HepG2 (cell line): ENCODE results near the gene UEVLD. TPM values are rescaled to one million over a fixed set of nuclear protein-coding genes. Genes with fewer than 3 reads are reported as not detected.

Experiments used
- ATAC-seq: fragments of 200-7000 bp; cut with Tn5 transposase; 3 replicates; pipeline ENCODE4 v1.9.1; 2020; ENCODE audit warnings: mild to moderate bottlenecking, moderate library complexity
- BruUV-seq: library from RNA; stranded (reverse); fragments of 400-500 nt; replicated peaks from 2 replicates; lab custom pipeline; 2021; lab: Mats Ljungman, UMichigan
- CTCF ChIA-PET: fragments of 300-600 bp; formaldehyde crosslinking; extraction: SDS; loops from one replicate; lab custom pipeline; 2021; ENCODE audit warnings: low total read pairs, inconsistent platforms, low intra/inter-chr PET ratio; lab: Yijun Ruan, JAX
- POLR2A ChIA-PET: fragments of 350-600 bp; sonication (Branson Sonifier 250); formaldehyde crosslinking; loops from one replicate; lab custom pipeline; 2020; ENCODE audit warnings: antibody characterized with exemption, inconsistent platforms; lab: Yijun Ruan, JAX
- DNase-seq: peaks from one replicate; pipeline ENCODE4 v3.0.0-alpha.2; 2015; ENCODE audit warnings: low spot score
- FAIRE-seq: peaks from 3 replicates; lab custom pipeline; 2011; peaks lifted over from hg19 to GRCh38; lab: Jason Lieb, UNC
- H2AFZ ChIP-seq: one replicate; pipeline ENCODE4 v1.6.1; 2011; ENCODE audit warnings: low read length, inconsistent platforms
- H3K27ac ChIP-seq: fragments of 300-600 bp; 3 replicates; pipeline ENCODE4 v1.8.0; 2011; ENCODE audit warnings: mixed run types, mild to moderate bottlenecking, mixed read lengths, low read length, inconsistent platforms; ENCODE audit not compliant: insufficient read depth; ENCODE audit errors: extremely low read length
- H3K27me3 ChIP-seq, 2 experiments: fragments of 200-600 bp in 1 of 2; 2 replicates in 1 of 2; 3 replicates in 1 of 2; pipeline versions ENCODE4 v1.6.0 to v1.8.0; 2011; ENCODE audit warnings: low read length in 2 of 2, mild to moderate bottlenecking in 2 of 2, moderate library complexity in 2 of 2, inconsistent platforms in 1 of 2; ENCODE audit not compliant: insufficient read depth in 2 of 2, control insufficient read depth in 1 of 2
- H3K36me3 ChIP-seq, 2 experiments: fragments of 200-600 bp in 1 of 2; replicated peaks in 1 of 2; 2 replicates in 1 of 2; 3 replicates in 1 of 2; pipeline versions ENCODE4 v1.5.1 to v1.8.0; 2011; ENCODE audit warnings: low read length in 2 of 2, inconsistent platforms in 1 of 2; ENCODE audit not compliant: insufficient read depth in 2 of 2, control insufficient read depth in 1 of 2
- H3K4me1 ChIP-seq: 2 replicates; pipeline ENCODE4 v1.5.1; 2012; ENCODE audit warnings: low read length, inconsistent platforms; ENCODE audit not compliant: insufficient read depth
- H3K4me2 ChIP-seq: 2 replicates; pipeline ENCODE4 v1.6.0; 2011; ENCODE audit warnings: low read depth, low read length, inconsistent platforms
- H3K4me3 ChIP-seq, 3 experiments: fragments of 200-600 bp in 1 of 3; sonication (generic), shearing (Covaris generic) in 1 of 3; replicated peaks in 1 of 3; 2 replicates each; pipeline ENCODE4 v1.5.1; 2011 to 2016; ENCODE audit warnings: low read length in 3 of 3, inconsistent platforms in 2 of 3, low read depth in 2 of 3, mild to moderate bottlenecking in 2 of 3, control low read depth in 1 of 3, mixed read lengths in 1 of 3; ENCODE audit not compliant: insufficient read depth in 1 of 3
- H3K79me2 ChIP-seq: one replicate; pipeline ENCODE4 v1.6.1; 2011; ENCODE audit warnings: low read length, inconsistent platforms; ENCODE audit not compliant: insufficient read depth
- H3K9ac ChIP-seq: 2 replicates; pipeline ENCODE4 v1.6.0; 2011; ENCODE audit warnings: mild to moderate bottlenecking, low read depth, low read length, inconsistent platforms; ENCODE audit not compliant: insufficient read depth
- H3K9me3 ChIP-seq: 2 replicates; pipeline ENCODE4 v1.5.1; 2012; ENCODE audit warnings: mild to moderate bottlenecking, low read length
- H4K20me1 ChIP-seq: 2 replicates; pipeline ENCODE4 v1.6.0; 2011; ENCODE audit warnings: inconsistent platforms, mild to moderate bottlenecking, low read length, moderate library complexity; ENCODE audit not compliant: insufficient read depth
- DPF2 ChIP-seq: sonication (generic); formaldehyde crosslinking; IDR thresholded peaks from 2 replicates; pipeline ENCODE4 v1.4.0; 2020; ENCODE audit warnings: mild to moderate bottlenecking, low read depth, missing genetic modification reagents, borderline replicate concordance
- HNF4A ChIP-seq: sonication (generic); formaldehyde crosslinking; IDR thresholded peaks from 2 replicates; pipeline ENCODE4 v1.4.0; 2020; ENCODE audit warnings: missing genetic modification reagents
- MEIS2 ChIP-seq: sonication (generic); formaldehyde crosslinking; IDR thresholded peaks from 2 replicates; pipeline ENCODE4 v1.9.0; 2021; ENCODE audit warnings: mild to moderate bottlenecking, missing genetic modification reagents
- NR2F1 ChIP-seq, 2 experiments: fragments of 450-650 bp in 1 of 2; formaldehyde crosslinking in 1 of 2; IDR thresholded peaks; 2 replicates each; pipeline versions ENCODE4 v1.5.0 to v1.6.1; 2016 to 2020; ENCODE audit warnings: mild to moderate bottlenecking in 1 of 2, missing compliant biosample characterization in 1 of 2, missing genetic modification reagents in 1 of 2, moderate library complexity in 1 of 2
- NR2F6 ChIP-seq, 2 experiments: IDR thresholded peaks; 2 replicates each; pipeline ENCODE4 v1.6.1; 2016; ENCODE audit warnings: antibody characterized with exemption in 1 of 2, mild to moderate bottlenecking in 1 of 2
- WGBS: methylation state at CpG from one replicate; pipeline ENCODE4 v1.1.6; 2017; ENCODE audit warnings: low lambda C conversion rate; 5-methylcytosine and 5-hydroxymethylcytosine counted together
- in situ Hi-C: cut with HindIII; loops from 2 replicates; pipeline ENCODE4 v1.10.0; 2017; ENCODE audit warnings: low pct_unique_long_range_greater_than_20kb; ENCODE audit not compliant: extremely low pct_ligation_motif_present
- intact Hi-C: fragments of 100-400 bp; cut with micrococcal nuclease; formaldehyde crosslinking; loops from one replicate; pipeline ENCODE4 v1.10.0; 2022; ENCODE audit not compliant: unreplicated experiment
- polyA plus RNA-seq, 8 experiments: library from polyadenylated mRNA; depleted of rRNA in 3 of 8; stranded (reverse) in 7 of 8; unstranded in 1 of 8; fragments of >200 nt; fragmentation: Illumina TruSeq in 4 of 8; extraction: Trizol in 4 of 8; gene quantifications; 2 replicates each; pipeline versions ENCODE4 v1.2.1 to v1.2.3, GENCODE V29; 2011 to 2016; ENCODE audit warnings: low read depth in 4 of 8, missing spikeins in 1 of 8, mixed read lengths in 1 of 8; ENCODE audit not compliant: insufficient read depth in 1 of 8
- total RNA-seq, 5 experiments: library from RNA; depleted of rRNA; stranded (reverse); fragments of >200 nt; fragmentation: Illumina TruSeq; extraction: Trizol; gene quantifications; 2 replicates each; pipeline ENCODE4 v1.2.3, GENCODE V29; 2016; ENCODE audit warnings: low read depth in 1 of 5
- TF ChIP-seq, protein P1 (sequence below): sonication (generic); formaldehyde crosslinking; conservative IDR thresholded peaks from 2 replicates; pipeline ENCODE4 v1.4.0; 2020; ENCODE audit warnings: mild to moderate bottlenecking, missing genetic modification reagents, moderate library complexity
- TF ChIP-seq, protein P2 (sequence below): sonication (generic); formaldehyde crosslinking; IDR thresholded peaks from 2 replicates; pipeline ENCODE4 v1.5.1; 2020; ENCODE audit warnings: missing genetic modification reagents, mild to moderate bottlenecking, borderline replicate concordance

Gene UEVLD
- total and polyA plus RNA-seq, 2 of the 13 experiments (the other 11 are each of a cell fraction or from before 2014, with no cell fraction given): 5.7 to 13.7 TPM

GRCh38 chr11:18534245-18534644, 54.3 kb downstream of the UEVLD start:
- DNase-seq (no peak), ATAC-seq (peak; percentile 46; the same call in 1 of the 3 replicates)
- in situ Hi-C loops: no loop called here
- peaks cover 14% of the 10 kb centered on the region for H3K4me1 ChIP-seq
- CTCF ChIA-PET: no interaction called here
- TF ChIP-seq DPF2 (CRISPR knock-in tag) (no peak), NR2F6 (IDR thresholded peaks at IDR 0.05) (peak; percentile 48; the same call in 1 of the 2 replicates), NR2F6 (CRISPR knock-in tag; IDR thresholded peaks at IDR 0.05) (peak; percentile 40; the same call in 1 of the 2 replicates), NR2F1 (CRISPR knock-in tag; IDR thresholded peaks at IDR 0.05) (peak in 1 of 2 experiments; percentile 51; a peak in 1 of 4 replicates), HNF4A (CRISPR knock-in tag) (peak; percentile 45), MEIS2 (peak; percentile 44; the same call in 1 of the 2 replicates)
- TF ChIP-seq, protein P1, sequence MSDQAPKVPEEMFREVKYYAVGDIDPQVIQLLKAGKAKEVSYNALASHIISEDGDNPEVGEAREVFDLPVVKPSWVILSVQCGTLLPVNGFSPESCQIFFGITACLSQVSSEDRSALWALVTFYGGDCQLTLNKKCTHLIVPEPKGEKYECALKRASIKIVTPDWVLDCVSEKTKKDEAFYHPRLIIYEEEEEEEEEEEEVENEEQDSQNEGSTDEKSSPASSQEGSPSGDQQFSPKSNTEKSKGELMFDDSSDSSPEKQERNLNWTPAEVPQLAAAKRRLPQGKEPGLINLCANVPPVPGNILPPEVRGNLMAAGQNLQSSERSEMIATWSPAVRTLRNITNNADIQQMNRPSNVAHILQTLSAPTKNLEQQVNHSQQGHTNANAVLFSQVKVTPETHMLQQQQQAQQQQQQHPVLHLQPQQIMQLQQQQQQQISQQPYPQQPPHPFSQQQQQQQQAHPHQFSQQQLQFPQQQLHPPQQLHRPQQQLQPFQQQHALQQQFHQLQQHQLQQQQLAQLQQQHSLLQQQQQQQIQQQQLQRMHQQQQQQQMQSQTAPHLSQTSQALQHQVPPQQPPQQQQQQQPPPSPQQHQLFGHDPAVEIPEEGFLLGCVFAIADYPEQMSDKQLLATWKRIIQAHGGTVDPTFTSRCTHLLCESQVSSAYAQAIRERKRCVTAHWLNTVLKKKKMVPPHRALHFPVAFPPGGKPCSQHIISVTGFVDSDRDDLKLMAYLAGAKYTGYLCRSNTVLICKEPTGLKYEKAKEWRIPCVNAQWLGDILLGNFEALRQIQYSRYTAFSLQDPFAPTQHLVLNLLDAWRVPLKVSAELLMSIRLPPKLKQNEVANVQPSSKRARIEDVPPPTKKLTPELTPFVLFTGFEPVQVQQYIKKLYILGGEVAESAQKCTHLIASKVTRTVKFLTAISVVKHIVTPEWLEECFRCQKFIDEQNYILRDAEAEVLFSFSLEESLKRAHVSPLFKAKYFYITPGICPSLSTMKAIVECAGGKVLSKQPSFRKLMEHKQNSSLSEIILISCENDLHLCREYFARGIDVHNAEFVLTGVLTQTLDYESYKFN (CRISPR knock-in tag): peak; percentile 26; the same call in 1 of the 2 replicates
- TF ChIP-seq, protein P2, sequence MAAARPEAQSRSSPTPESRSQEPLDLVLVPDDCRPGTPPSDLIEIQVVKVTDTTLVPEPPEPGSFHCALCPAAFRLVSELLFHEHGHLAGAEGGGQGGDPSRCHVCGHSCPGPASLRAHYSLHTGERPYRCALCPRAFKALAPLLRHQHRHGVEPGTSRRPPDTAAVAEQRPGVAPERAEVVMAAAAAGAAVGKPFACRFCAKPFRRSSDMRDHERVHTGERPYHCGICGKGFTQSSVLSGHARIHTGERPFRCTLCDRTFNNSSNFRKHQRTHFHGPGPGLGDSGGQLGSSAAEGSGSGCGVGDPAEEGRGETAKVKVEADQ: no peak
- TF ChIP-seq, all 625 proteins: peak for 5
- Histone ChIP-seq H3K9ac (no peak overlapping the region), H3K27me3 (no peaks in the 10 kb centered on the region), H3K36me3 (0 out of 5 replicates have a peak, but pooled peaks cover 0 to 9% of the 10 kb centered on the region in 2 experiments), H3K4me2 (no peak overlapping the region), H3K9me3 (no peaks in the 10 kb centered on the region), H3K27ac (peak overlapping the region; percentile 21), H2AFZ (no peak overlapping the region), H4K20me1 (no peaks in the 10 kb centered on the region), H3K4me3 (no peak overlapping the region), H3K79me2 (no peaks in the 10 kb centered on the region)
- BruUV-seq: no TSS peak
- POLR2A ChIA-PET: no interaction called here
- WGBS: 47% methylated on average over 1 of the region's 1 CpG
- intact Hi-C loops: no loop called here
- no peak for FAIRE-seq
